GM11168 (cell line): ENCODE results near the gene XAGE1B.
"Not testable (repeated sequence)": the region's sequence is repeated elsewhere in the genome, so short reads cannot be mapped to it uniquely, and the experiment has no call there.

Experiments used
- in situ Hi-C: fragments of 300-500 bp; cut with MboI; formaldehyde crosslinking; loops from one replicate; pipeline ENCODE4 v1.12.0; 2022; ENCODE audit warnings: low sequenced_read_pairs; ENCODE audit not compliant: unreplicated experiment

Gene XAGE1B

GRCh38 chrX:52516987-52517325, at the start of gene XAGE1B:
XAGE1B (minus strand) TSS chrX:52517063; CDS start chrX:52515527, 1,536 bp downstream.
- in situ Hi-C loops = not testable (repeated sequence)

DNA sequence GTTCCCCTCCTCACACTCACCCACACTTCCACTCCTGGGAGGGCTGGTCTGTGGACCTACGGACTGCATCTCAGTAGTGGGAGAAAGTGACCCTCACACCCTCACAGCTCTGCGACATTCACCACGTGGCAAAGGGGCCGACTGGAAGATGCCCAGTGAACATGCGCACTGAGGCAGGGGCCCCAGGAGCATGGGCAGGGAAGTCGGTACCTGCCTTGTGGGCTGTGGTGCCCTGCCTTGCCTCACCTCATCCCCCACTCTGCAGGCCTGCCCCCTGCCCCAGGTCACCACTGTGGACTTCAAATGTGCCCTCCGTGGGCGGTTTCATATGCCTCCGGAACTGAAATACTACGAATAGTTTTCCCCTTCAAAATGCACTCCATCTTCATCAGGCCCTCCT, 46.2 kb upstream of the XAGE1B start:
- in situ Hi-C loops = no loop called here

- in situ Hi-C loops = no loop called here
Measured at GRCh38 chrX:52558140-52558539, 41.3 kb upstream of the XAGE1B start.

DNA sequence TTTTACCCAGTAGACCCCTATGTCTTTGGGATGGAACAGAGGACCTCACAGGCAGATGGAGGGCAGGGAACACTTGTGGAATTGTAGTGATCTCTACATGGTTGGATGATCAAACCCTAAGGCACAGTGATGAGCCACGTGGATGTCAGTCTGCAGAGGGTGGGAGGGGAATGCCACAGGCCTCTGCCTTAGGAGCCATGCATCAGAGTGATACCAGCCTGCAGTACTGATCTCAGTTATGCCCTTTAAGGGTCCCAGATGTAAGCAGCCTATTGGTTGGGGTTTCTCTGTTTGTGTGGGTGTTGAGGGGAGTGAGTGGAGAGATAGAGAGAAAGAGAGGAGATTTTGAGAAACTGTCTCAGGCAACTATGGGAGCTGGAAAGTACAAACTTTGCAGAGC, 39.9 kb upstream of the XAGE1B start:
- in situ Hi-C loops = no loop called here

DNA sequence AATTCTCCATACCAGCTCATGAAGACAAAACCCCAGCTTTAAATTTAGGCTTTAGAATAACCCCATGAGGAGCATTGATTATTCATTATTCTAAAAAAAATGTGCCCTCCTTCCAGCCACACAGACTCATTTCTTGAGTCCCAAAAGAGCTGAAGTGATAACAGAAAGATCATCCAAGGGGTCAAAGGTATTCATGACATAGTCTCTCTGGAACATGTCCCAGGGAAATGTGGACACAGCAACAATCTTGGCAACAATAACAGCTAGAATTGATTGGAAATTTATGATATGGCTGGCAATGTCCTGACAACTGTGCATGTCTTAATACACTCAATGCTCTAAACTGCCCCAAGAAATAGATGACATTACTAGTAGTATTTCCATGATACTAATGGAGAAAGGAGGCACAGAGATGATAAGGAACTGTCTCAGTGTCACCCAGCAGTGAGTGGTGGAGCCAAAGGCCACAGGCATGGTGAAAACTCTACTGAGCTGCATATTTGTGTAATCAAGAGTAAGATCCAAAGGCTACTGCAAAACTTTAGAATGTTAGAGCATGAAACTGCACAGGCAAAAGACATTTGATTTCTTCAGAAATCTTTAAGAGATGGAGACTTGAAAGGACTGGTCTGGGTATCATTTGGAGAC, 37.3 kb upstream of the XAGE1B start:
- in situ Hi-C loops = no loop called here

DNA sequence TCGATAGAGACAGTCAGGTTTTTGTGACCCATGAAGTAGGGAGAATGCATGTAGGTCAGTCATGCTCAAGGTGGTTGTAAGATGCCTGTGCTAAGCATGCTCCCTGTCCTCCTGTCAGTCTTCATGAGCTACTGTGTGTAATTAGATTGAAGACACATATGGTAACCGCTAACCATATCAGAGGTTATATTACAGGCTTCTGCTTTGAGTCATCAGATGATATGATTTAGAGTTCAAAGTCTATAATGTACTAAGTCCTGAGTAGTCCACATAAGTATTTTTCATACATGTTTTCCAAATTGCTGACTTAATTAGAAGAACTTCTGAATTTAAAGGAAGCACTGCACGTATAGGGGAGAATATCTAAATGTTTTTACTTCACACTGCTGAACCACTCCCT, 31.9 kb upstream of the XAGE1B start:
- in situ Hi-C loops = not testable (repeated sequence)

DNA sequence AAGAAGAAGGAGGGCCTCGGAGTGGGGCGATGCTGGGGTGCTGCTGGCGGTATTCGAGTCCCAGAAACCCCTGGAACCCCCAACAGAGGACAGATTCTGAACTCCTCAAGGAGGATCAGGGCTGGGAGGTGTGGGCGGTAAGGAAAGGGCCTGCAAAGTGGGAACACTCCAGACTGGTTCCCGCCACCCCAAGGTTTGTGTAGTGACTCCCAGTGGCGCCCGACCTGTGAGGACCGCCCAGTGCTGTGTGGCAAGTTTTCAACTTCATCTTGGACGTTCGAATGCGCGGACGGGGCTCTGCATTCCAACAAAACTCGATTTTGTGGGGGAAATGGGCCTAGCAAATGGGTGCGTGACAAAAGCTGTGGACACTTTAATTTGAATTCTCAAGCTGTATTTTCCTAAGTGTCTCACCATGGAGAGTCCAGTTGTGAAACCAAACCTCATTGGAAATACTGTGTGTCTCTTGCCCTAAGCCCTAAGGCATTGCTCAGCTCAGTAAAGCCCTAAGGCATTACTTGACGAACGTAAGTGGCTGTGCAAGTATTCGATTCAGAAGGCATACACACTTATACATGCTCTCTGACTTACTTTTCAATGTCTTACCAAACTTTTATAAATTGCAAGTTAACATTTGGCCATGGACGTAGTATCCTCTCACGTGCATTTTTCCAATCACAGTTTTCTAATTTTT, 27.4 kb upstream of the XAGE1B start:
- in situ Hi-C loops = no loop called here

GRCh38 chrX:52542311-52542710, 25.4 kb upstream of the XAGE1B start:
- in situ Hi-C loops = no loop called here

GRCh38 chrX:52541051-52541450, 24.2 kb upstream of the XAGE1B start:
- in situ Hi-C loops = not testable (repeated sequence)

DNA sequence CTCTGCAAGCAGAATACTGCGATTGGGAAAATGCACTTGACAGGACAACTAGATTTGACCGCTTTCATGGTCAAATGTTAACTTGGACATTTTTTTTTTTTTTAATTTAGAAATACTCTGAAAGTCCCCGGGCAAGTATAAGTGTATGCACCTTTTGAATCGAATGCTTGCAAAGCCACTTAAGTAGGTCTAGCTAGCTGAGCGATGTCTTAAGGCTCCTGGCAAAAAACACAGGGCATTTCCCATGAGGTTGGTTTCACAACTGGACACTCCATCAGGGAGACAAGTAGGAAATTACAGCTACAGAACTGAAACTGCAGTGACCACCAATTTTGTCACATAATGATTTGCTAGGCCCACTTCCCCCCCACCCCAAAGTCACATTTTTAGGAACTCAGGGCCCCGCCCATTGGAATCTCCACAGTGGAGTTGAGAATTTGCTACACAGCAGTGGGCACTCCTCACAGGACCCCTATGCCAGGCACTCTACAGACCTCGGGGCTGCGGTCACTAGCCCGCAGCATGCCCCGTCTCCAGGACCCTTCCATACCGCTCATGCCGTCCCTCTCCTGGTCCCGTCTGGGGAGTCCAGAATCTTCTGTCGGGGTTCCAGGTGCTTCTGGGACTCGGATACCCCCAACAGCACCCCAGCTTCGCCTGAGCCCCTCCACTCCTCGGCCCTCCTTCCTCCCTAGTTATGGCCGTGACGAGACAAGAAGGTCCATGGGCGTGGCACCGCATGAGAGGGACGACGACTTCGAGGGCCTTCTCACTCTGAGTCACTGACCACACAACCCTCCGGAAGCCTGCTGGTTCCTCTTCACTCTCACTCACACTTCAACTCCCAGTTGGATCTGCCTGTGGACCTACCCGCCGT, 515 bp downstream of the XAGE1B start:
- in situ Hi-C loops = not testable (repeated sequence)

GRCh38 chrX:52511126-52511525, 5.7 kb downstream of the XAGE1B start:
- in situ Hi-C loops = not testable (repeated sequence)

DNA sequence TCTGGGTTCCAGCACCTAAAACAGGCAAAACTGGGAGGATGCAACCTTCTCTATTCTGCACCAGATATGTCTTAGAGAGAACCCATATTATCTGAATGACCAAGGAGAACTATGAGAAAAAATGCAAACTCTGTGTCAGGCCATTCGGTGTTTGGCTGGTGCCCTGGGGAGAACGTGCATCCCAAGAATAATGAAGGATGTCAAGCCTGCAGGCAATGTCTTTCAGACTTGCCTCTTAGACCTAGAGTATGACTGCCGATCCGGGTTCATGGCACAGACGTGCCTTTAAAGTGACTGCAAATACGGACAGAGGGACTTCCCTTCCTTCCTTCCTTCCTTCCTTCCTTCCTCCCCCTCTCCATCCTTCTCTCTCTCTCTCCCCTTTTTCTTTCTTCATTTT, 6.9 kb downstream of the XAGE1B start:
- in situ Hi-C loops = no loop called here

DNA sequence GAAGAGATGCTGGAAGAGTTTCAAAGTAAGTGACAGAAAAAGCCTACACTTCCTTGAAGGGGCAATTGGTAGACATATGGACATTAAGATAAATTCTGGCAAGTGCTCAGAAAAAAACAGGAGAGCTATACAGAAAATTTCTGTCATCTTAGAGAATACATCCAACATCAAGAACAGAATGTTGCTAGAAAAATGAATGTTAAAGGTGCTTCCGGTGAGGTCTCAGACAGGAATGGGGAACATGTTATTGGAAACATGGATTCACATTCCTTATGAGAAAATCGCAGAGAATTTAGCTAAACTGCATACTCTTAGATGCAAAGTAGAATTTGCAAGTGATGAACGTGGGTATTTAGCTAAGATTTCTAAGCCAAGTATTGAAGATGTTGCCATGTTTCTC, 9.5 kb downstream of the XAGE1B start:
- in situ Hi-C loops = no loop called here

DNA sequence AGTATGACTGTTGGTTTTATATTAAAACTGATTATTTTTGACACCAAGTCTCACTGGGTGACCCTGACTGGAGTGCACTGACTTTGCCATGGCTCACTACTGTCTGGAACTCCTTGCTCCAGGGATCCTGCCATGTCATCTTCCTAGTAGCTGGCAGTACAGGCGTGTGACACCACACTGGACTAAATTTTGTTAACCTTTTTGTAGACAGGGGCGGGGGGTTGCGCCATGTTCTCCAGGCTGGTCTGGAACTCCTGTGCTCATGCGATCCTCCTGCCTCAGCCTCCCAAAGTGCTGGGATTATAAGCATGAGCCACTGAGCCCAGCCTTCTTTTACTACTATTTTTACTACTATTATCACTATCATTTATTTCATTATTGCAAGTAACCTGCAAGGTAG, 12.3 kb downstream of the XAGE1B start:
- in situ Hi-C loops = no loop called here

- in situ Hi-C loops = not testable (repeated sequence)
Measured at GRCh38 chrX:52501362-52501761, 15.5 kb downstream of the XAGE1B start.

DNA sequence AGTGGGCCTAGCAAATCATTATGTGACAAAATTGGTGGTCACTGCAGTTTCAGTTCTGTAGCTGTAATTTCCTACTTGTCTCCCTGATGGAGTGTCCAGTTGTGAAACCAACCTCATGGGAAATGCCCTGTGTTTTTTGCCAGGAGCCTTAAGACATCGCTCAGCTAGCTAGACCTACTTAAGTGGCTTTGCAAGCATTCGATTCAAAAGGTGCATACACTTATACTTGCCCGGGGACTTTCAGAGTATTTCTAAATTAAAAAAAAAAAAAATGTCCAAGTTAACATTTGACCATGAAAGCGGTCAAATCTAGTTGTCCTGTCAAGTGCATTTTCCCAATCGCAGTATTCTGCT, 20.5 kb downstream of the XAGE1B start:
- in situ Hi-C loops = not testable (repeated sequence)

DNA sequence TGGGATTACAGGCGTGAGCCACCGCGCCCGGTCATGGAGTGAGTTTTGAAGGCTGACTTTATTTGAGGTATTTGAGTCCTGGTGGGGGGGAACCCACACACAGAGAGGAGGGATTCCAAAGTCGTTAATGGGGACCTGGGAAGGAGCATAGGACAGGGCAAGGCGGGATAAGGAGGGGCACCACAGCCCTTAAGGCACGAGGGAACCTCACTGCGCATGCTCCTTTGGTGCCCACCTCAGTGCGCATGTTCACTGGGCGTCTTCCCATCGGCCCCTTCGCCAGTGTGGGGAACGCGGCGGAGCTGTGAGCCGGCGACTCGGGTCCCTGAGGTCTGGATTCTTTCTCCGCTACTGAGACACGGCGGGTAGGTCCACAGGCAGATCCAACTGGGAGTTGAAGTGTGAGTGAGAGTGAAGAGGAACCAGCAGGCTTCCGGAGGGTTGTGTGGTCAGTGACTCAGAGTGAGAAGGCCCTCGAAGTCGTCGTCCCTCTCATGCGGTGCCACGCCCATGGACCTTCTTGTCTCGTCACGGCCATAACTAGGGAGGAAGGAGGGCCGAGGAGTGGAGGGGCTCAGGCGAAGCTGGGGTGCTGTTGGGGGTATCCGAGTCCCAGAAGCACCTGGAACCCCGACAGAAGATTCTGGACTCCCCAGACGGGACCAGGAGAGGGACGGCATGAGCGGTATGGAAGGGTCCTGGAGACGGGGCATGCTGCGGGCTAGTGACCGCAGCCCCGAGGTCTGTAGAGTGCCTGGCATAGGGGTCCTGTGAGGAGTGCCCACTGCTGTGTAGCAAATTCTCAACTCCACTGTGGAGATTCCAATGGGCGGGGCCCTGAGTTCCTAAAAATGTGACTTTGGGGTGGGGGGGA, 21.1 kb downstream of the XAGE1B start, which contains the start of gene XAGE1A:
Gene XAGE1A, plus strand, starts transcription at position 264 of the 874 bp plus-strand sequence. CDS start 1,554 bp downstream, outside the sequence.
- in situ Hi-C loops = not testable (repeated sequence)

DNA sequence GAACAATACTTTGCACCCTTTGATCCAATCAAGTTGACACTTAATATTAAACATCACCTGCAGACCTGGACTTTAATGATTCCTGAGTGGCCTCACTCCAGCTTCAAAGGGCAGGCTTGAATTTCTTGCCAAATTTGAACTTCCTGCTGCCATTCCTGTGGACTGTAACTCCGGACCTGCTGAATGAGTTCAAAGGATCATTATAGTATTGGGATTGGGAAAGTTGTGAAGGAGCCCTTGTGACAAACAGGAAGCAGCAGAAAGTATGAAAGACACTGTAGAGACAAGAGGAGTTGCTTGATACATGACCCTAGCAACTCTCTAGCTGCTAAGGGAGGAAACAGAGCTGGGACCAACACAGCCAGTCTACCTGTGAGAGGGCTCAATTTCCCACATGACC, 45.6 kb downstream of the XAGE1B start:
- in situ Hi-C loops = not testable (repeated sequence)
